HG03159 (cell line): ENCODE data around the gene KLHL42.

ENCODE experiments used
- ATAC-seq: cut with Tn5 transposase; IDR thresholded peaks from one replicate; pipeline ENCODE4 v1.9.1; 2021; ENCODE audit warnings: mild to moderate bottlenecking, moderate library complexity; ENCODE audit not compliant: unreplicated experiment

The KLHL42 gene

DNA sequence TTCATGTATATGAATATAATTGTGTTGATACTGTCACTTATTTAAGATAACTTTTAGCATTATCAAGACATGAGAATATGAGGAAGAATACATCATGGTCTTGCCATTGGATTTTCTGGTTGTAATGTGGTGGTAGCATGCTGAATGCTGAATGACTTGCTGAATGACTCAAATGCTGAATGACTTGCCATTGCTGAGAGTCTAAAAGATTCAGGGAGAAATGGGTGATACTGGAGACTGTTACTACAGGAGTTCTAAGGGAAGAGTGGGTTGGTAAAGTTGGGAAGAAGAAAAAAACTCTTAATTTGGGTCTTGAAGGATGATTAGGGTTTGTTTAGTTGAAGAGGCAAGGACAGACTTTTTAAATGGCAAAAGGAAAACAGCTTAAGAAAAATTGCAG, 72.1 kb downstream of the KLHL42 start:
- no peak for ATAC-seq
